LNCaP clone FGC (cell line): ENCODE results near the gene NTN5.

ENCODE experiments used
- DNase-seq: peaks from one replicate; pipeline ENCODE4 v3.0.0-alpha.2; 2011; ENCODE audit warnings: low read depth
- H3K4me3 ChIP-seq: 2 replicates; pipeline ENCODE4 v1.5.1; 2011; ENCODE audit warnings: mild to moderate bottlenecking, low read depth, low read length, control low read depth
- TF ChIP-seq, protein P1 (sequence below): IDR thresholded peaks from 2 replicates; pipeline ENCODE4 v1.5.1; 2012; ENCODE audit warnings: mild to moderate bottlenecking; ENCODE audit not compliant: control insufficient read depth, insufficient read depth; ENCODE audit errors: extremely low read depth

NTN5 gene

DNA sequence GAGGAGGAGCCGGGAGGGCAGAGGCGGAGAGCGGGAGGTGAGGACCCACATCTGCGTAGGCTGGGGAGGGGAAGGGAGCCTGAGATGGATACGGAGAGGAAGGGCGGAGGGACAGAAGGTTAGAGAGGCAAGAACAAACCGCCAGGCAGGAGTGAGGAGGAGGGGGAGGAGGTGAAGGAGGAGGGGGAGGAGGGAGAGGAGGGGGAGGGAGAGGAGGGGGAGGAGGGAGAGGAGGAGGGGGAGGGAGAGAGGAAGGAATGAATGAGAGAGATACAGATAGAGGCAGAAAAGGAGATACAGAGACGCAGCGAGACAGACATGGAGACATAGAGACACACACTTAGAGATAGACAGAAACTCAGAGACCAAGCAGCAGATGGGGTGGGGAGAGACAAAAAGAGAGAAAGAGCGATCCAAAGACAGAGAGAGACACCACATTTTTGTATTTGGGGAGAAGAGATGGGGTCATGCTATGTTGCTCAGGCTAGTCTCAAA lies 26.0 kb downstream of the NTN5 start:
- no peak for DNase-seq
- peak overlapping the region; percentile 51; the same call in 1 of the 2 replicates for H3K4me3 ChIP-seq
- TF ChIP-seq, protein P1, sequence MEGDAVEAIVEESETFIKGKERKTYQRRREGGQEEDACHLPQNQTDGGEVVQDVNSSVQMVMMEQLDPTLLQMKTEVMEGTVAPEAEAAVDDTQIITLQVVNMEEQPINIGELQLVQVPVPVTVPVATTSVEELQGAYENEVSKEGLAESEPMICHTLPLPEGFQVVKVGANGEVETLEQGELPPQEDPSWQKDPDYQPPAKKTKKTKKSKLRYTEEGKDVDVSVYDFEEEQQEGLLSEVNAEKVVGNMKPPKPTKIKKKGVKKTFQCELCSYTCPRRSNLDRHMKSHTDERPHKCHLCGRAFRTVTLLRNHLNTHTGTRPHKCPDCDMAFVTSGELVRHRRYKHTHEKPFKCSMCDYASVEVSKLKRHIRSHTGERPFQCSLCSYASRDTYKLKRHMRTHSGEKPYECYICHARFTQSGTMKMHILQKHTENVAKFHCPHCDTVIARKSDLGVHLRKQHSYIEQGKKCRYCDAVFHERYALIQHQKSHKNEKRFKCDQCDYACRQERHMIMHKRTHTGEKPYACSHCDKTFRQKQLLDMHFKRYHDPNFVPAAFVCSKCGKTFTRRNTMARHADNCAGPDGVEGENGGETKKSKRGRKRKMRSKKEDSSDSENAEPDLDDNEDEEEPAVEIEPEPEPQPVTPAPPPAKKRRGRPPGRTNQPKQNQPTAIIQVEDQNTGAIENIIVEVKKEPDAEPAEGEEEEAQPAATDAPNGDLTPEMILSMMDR = no peak

DNA sequence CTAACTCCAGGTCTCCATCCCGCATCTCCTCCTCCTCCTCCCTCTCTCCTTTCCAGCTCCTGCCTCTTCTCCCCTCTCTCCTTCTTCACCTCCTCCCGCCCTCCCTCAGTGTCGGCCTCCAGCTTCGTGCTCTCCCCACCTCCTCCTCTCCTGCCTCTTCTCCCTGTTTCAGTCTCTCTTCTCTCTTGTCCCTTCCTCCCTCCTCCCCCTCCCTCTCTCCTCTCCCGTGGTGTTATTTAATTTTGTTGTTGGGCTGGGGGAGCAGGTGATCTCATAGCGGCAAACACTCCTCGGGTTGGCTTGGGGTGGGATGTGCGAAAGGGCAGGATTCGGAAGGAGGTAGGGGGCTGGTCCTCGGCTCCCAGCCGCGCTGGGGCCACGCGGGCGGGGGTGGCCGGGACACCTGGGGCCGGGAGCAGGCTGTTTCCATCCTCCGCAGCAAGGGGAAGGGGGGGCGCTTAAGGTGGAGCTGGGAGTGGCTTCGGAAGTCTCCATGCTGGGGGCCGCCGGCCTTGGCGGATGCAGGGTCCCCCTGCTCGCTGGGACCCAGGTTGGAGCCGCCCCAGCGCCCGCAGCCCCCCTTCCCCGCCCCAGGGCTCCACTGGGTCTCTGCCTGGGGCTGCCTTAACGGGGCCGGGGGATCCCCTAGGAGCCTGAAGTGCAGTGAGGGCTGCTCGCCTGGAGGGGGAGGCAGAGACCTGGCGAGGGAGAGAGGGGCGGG lies 26.7 kb downstream of the NTN5 start, which contains the start of gene CA11:
CA11 (minus strand) TSS at position 187 of the 721 bp plus-strand sequence. CDS start 555 bp downstream, outside the sequence.
- peak within 1 kb of the TSS; percentile 51 for H3K4me3 ChIP-seq
- DNase-seq = no peak
- TF ChIP-seq, protein P1 = peak; percentile 84

DNA sequence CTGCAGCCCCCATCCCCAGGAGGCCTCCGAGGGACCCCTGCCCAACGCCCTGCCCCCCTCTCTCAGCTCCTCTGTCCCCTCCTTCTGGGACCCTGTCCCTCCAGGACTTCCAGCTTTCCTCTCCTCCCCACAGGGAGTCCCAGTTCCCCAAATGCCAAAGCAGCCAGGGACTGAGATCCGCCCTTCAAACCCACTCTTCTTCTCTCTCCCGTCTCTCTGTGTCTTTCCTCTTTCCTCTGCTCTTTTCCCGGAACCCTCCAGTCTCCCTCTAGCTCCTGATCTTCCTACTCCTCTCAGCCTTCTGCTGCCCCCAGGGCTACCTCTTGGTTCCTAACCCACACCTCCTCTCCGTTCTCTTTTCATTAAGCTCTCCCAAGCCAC lies 27.2 kb downstream of the NTN5 start:
- TF ChIP-seq, protein P1 = no peak
- no peak for DNase-seq
- peak overlapping the region; percentile 51 for H3K4me3 ChIP-seq

DNA sequence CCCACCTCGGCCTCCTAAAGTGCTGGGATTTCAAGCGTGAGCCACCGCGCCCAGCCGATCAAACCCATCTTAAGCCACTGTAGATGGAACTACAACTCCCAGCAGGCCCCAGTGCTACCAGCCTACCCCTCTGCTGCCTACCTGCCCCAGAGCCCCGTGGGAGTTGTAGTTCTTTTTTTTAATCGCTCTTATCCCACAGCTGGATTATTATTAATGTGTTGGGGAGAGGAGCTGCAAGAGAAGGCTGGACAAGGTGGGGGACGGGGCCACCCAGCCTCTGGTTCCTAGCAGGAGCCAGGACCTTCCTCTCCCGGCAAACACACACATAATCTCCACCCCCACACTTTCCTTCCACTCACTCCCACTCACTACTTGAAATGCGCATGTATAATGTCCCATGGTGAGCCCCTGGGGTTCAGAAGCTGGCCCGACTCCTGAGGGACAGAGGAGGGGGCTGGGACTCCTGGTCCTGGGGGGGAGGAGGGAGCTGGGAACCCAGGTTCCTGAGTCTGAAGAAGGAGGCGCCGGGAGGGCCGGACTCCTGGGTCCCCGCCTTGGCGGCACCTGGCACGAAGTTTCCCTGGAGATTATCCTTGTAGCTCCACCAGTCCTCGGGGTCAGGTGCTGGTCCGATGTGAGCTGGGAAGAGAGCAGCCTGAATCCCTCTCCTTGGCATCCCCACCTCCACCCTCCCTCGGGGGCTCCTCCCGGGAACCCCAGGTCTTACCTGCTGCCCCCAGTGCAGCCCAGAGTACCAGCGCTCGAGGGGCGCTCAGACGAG lies 27.8 kb downstream of the NTN5 start:
- TF ChIP-seq, protein P1 = no peak
- no peak for DNase-seq
- peak overlapping the region; percentile 51 for H3K4me3 ChIP-seq

DNA sequence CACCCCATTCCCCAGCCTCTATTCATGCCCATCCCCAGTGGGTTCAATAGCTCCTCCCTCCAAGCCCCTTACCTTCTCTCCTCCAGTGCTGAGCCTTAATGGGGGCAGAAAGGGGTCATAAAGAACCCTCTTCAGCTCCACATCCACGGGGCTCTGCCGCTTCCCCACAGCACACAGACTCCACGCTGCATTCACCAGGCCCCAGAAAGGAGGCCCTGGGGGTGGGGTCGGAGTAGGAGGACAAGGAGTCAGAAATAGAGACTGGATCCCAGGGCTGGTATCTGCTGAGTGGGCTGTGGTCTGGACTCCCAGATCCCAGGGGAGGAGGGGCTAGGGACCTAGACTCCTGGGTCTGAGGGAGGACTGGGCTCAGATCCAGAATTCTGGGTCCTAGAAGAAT lies 28.5 kb downstream of the NTN5 start:
- TF ChIP-seq, protein P1 = no peak
- H3K4me3 ChIP-seq = no peak overlapping the region
- no peak for DNase-seq

DNA sequence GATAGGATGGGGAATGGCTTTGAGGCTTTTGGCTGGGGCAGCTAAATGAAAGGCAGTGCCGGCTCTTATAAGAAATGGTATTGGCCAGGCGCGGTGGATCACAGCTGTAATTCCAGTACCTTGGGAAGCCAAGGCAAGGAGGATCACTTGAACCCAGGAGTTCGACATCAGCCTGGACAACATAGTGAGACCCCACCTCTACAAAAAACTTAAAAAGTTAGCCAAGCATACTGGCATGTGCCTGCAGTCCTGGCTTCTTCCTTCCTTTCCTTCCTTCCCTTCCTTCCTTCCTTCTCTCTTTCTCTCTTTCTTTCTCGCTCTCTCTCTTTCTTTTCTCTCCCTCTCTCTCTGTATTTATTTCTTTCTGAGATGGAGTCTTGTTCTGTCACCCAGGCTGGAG lies 30.0 kb downstream of the NTN5 start:
- DNase-seq = no peak
- TF ChIP-seq, protein P1 = no peak
- H3K4me3 ChIP-seq = no peak overlapping the region

DNA sequence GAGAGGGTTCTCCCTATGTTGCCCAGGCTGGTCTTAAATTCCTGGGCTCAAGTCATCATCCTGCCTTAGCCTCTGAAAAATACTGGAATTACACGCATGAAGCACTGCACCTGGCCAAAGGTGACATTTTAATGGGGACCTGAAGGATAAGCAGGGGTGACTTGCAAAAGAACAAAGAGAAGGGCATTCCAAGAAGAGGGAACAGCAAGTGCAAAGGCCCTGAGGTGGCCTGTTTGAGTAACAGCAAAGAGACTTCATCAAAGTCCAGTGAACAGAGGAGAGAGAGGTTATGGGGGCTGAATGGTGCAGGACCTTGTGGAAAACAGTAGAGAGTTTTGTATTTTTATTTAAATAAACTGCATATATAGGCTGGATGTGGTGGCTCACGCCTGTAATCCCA lies 31.0 kb downstream of the NTN5 start:
- no peak for DNase-seq
- TF ChIP-seq, protein P1 = no peak
- H3K4me3 ChIP-seq = no peak overlapping the region
